Lower lobe of right lung (tissue), 2 donors: ENCODE results near the gene PRRX2. TPM values are rescaled to one million over a fixed set of nuclear protein-coding genes. Genes with fewer than 3 reads are reported as not detected.

ENCODE experiments used
- ATAC-seq, 2 donors: fragments of 200-7000 bp; cut with Tn5 transposase; one replicate each; pipeline ENCODE4 v1.9.1; 2020 to 2022; ENCODE audit warnings: mild to moderate bottlenecking in 2 of 2, moderate library complexity in 2 of 2
- DNase-seq: peaks from one replicate; pipeline ENCODE4 v3.0.0-alpha.2; 2020
- H3K27ac ChIP-seq: fragments of 200-600 bp; one replicate; pipeline ENCODE4 v1.8.0; 2022
- H3K27me3 ChIP-seq: fragments of 200-600 bp; one replicate; pipeline ENCODE4 v1.8.0; 2022; ENCODE audit warnings: low read depth
- H3K36me3 ChIP-seq: fragments of 200-600 bp; one replicate; pipeline ENCODE4 v1.8.0; 2022; ENCODE audit warnings: mild to moderate bottlenecking
- H3K4me1 ChIP-seq: fragments of 200-600 bp; one replicate; pipeline ENCODE4 v1.8.0; 2022
- H3K4me3 ChIP-seq: fragments of 200-600 bp; one replicate; pipeline ENCODE4 v1.8.0; 2022; ENCODE audit warnings: mild to moderate bottlenecking
- H3K9me3 ChIP-seq: fragments of 200-600 bp; one replicate; pipeline ENCODE4 v1.8.0; 2022
- intact Hi-C: fragments of 100-400 bp; cut with DNase I; formaldehyde crosslinking; loops from one replicate; pipeline ENCODE4 v1.11.0; 2022
- total RNA-seq: library from RNA; stranded (reverse); fragmentation: NEBNext Ultra II Directional; extraction: Animal tissue kit (Norgen Biotek cat#: 25700); gene quantifications from one replicate; pipeline ENCODE4 v1.2.1, GENCODE V29; 2021
- TF ChIP-seq, protein P1 (sequence below): fragments of 200-600 bp; IDR thresholded peaks from one replicate; pipeline ENCODE4 v1.8.0; 2022; ENCODE audit warnings: antibody characterized with exemption, mild to moderate bottlenecking
- donor health status: DM: no; HTN: yes; CAD: no; lungs with severe emphysema.

The PRRX2 gene
- total RNA-seq, 1 donor from 2014 or later, result 2.5 TPM

GRCh38 chr9:129732946-129733631 lies 67.6 kb downstream of the PRRX2 start:
- Histone ChIP-seq H3K4me1 (no peaks in the 10 kb centered on the region), H3K36me3 (no peaks in the 10 kb centered on the region), H3K9me3 (no peaks in the 10 kb centered on the region), H3K27me3 (peaks cover 15% of the 10 kb centered on the region), H3K4me3 (no peak overlapping the region), H3K27ac (no peak overlapping the region)
- intact Hi-C loops, result no loop called here
- TF ChIP-seq, protein P1, sequence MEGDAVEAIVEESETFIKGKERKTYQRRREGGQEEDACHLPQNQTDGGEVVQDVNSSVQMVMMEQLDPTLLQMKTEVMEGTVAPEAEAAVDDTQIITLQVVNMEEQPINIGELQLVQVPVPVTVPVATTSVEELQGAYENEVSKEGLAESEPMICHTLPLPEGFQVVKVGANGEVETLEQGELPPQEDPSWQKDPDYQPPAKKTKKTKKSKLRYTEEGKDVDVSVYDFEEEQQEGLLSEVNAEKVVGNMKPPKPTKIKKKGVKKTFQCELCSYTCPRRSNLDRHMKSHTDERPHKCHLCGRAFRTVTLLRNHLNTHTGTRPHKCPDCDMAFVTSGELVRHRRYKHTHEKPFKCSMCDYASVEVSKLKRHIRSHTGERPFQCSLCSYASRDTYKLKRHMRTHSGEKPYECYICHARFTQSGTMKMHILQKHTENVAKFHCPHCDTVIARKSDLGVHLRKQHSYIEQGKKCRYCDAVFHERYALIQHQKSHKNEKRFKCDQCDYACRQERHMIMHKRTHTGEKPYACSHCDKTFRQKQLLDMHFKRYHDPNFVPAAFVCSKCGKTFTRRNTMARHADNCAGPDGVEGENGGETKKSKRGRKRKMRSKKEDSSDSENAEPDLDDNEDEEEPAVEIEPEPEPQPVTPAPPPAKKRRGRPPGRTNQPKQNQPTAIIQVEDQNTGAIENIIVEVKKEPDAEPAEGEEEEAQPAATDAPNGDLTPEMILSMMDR, result no peak
- ATAC-seq (no peak), DNase-seq (no peak)

DNA sequence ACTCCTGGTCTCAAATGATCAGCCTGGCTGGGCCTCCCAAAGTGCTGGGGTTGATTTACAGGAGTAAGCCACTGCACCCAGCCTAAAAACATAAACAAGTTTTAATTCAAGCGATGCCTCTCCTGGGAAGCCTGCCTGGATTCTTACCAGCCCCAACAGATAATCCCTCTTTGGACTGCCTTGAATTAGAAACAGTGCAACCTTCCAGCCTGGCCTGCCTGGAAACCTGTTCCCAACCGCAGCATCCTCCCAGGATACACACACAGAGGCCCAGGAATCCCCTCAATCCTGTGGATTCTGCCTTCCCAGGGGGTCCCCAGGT lies 68.1 kb downstream of the PRRX2 start:
- TF ChIP-seq, protein P1, result no peak
- Histone ChIP-seq H3K9me3 (no peaks in the 10 kb centered on the region), H3K36me3 (no peaks in the 10 kb centered on the region), H3K4me1 (no peaks in the 10 kb centered on the region), H3K27ac (no peak overlapping the region), H3K4me3 (no peak overlapping the region), H3K27me3 (peaks cover 15% of the 10 kb centered on the region)
- ATAC-seq (no peak), DNase-seq (no peak)
- intact Hi-C loops, result no loop called here

DNA sequence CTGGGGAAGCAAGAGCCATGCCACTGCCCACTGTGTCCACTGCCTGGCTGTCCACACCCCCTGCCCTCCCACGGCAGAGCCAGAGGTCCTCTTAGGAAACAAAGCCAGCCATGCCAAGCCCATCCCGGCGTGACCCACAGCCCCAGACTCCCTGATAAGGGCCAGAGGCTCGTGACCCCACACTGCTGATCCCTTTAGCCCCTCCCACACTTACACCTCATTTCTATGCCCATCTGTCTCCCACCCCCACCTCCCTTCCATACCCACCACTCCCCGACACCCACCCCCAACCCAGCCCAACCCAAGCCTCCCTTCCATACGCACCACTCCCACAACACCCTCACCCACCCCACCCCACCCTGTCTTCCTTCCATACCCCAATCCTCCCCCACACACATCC lies 70.1 kb downstream of the PRRX2 start:
- no peak for ATAC-seq
- Histone ChIP-seq H3K27ac (no peak overlapping the region), H3K27me3 (peaks cover 9% of the 10 kb centered on the region), H3K4me1 (no peaks in the 10 kb centered on the region), H3K9me3 (no peaks in the 10 kb centered on the region), H3K36me3 (no peaks in the 10 kb centered on the region), H3K4me3 (no peak overlapping the region)
- TF ChIP-seq, protein P1, result no peak
- intact Hi-C loops, result no loop called here
- DNase-seq, result no peak

- Histone ChIP-seq H3K4me1 (no peaks in the 10 kb centered on the region), H3K4me3 (no peak overlapping the region), H3K9me3 (no peaks in the 10 kb centered on the region), H3K36me3 (no peaks in the 10 kb centered on the region), H3K27ac (no peak overlapping the region), H3K27me3 (peaks cover 9% of the 10 kb centered on the region)
- DNase-seq (no peak), ATAC-seq (no peak)
- intact Hi-C loops, result no loop called here
- TF ChIP-seq, protein P1, result no peak
These were observed 70.9 kb downstream of the PRRX2 start for GRCh38 chr9:129736334-129736733.

- TF ChIP-seq, protein P1, result peak; percentile 98
- peak; percentile 96 for ATAC-seq
- intact Hi-C loops, result no loop called here
These were observed 72.2 kb downstream of the PRRX2 start for GRCh38 chr9:129737479-129738274.

More at GRCh38 chr9:129737479-129738274, 72.2 kb downstream of the PRRX2 start:
- Histone ChIP-seq H3K27me3 (peaks cover 2% of the 10 kb centered on the region), H3K27ac (peak overlapping the region; percentile 85), H3K4me3 (peak overlapping the region; percentile 70), H3K4me1 (no peaks in the 10 kb centered on the region), H3K9me3 (no peaks in the 10 kb centered on the region), H3K36me3 (no peaks in the 10 kb centered on the region)
- DNase-seq, result peak; percentile 89
